Mesenteric fat pad (tissue), 1 donor: ENCODE data around the gene RPSA. TPM values are rescaled to one million over a fixed set of nuclear protein-coding genes. Genes with fewer than 3 reads are reported as not detected.
"Not testable (repeated sequence)": the region's sequence is repeated elsewhere in the genome, so short reads cannot be mapped to it uniquely, and the experiment has no call there.

Source experiments
- DNase-seq: peaks from one replicate; pipeline ENCODE4 v3.0.0-alpha.2; 2020; ENCODE audit warnings: low spot score
- total RNA-seq: library from RNA; stranded (reverse); fragmentation: NEBNext Ultra II Directional; extraction: Animal tissue kit (Norgen Biotek cat#: 25700); gene quantifications from one replicate; pipeline ENCODE4 v1.2.1, GENCODE V29; 2021
- donor health status: DM: yes; HTN: yes; CAD: no.

RPSA gene
- total RNA-seq, 1 donor from 2014 or later = 671 TPM

DNA sequence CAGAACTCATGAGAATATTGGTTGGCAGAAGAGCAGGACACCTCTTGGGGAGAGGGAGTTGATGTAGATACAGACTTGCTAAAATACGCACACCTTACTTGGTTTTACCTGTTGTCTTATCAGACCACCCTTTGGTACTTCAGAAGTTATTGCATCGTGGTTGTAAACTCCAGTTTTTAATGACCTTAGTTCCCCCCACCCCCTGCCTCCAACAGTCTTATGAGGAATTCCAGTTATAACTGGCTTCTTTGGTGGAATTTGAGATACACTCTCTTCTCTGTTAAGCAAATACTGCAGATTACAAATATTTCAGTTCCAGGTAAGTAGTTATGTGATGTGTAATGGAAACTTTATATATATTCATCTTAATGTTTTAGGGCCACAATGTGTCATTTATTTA lies 18.4 kb upstream of the RPSA start:
- DNase-seq = no peak

DNA sequence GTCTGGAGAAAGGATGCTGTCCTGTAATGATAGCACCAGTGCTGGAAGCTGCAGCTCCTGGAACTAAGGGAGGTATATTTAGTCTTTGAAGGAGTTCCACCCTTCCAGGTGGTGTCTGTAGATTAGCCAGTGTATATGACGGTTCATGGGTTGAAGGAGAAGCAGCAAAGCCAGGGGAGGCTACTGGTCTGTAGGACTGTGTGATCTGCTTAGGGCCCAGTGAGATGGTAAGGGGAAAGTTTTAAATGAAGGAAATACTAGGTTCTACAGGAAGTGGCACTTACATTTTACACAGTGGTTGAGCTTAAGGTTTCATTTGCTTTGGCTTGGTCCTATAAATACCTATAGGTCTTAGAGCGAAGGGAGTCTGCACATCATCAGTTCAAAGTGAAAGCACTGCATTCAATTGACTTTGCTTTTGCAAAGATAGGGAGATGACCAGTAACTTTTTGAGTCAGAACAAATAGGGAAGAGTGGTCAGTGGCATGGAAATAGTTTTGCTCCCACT lies 17.7 kb upstream of the RPSA start:
- no peak for DNase-seq

GRCh38 chr3:39390181-39390580 lies 16.3 kb upstream of the RPSA start:
- no peak for DNase-seq

DNA sequence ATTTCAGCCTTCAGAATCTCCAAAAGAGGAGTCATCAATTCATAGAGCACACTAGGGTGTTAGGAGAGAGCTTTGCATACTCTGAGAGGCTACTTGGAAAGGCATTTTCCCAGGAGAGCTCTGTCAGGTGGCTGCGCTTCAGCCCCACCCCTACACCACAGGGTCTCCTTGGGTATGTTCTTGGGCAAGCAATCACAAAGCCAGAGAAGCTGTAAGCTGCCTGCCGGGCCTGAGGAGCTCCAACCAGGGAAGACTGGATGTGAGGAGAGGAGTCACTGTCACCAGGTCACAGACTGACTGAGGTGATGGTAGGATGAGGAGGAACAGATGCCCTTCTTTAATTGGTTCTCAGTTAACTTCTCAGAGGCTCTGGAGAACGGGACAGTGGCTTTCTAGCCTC lies 9.8 kb upstream of the RPSA start:
- no peak for DNase-seq

- no peak for DNase-seq
Observed at GRCh38 chr3:39398700-39399099, 7.8 kb upstream of the RPSA start.

- DNase-seq = no peak
Observed at GRCh38 chr3:39401983-39402382, 4.5 kb upstream of the RPSA start.

- DNase-seq = no peak
Observed at GRCh38 chr3:39404943-39405686, 1.4 kb upstream of the RPSA start.

DNA sequence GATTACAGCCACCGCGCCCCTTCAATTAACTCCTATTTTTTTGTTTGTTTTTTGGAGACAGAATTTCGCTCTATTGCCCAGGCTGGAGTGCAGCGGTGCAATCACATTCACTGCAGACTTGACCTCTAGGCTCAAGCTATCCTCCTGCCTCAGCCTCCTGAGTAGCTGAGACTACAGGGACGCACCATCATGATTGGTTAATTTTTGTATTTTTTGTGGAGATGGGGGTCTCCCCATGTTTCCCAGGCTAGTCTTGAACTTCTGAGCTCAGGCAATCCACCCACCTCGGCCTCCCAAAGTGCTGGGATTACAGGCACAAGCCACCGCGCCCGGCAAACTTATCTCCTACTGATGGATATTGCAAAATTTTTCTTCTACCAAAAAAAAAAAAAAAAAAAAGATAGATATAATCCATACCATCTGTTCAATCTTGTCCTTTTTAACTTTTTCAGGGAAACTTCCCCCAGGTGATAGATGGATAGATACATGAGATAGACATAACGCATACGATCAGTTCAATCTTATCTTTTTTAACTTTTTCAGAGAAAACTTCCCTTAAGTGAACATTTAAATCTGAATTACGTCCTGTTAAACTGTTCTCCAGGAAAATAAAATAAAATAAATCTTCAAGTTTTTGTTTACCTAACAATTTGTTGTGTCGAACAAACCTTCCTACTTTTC lies 693 bp upstream of the RPSA start:
- DNase-seq = no peak

DNA sequence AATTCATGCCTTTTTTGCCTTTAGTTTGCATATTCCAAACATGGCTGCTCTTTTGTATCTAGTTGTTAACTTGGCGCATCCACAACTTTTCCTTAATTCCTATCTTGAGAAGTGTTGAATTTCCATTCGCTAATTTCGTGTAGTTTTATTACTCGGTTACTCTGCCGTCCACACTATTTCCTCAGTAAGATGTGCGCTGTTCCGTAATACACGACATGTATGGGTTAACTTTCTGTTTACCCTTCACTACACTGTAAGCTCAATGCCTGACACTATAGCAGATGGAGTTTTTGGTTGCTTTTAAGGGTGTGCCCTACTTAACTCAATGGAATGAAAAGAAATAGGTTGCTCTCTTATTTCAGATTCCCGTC lies 724 bp downstream of the RPSA start:
- no peak for DNase-seq

DNA sequence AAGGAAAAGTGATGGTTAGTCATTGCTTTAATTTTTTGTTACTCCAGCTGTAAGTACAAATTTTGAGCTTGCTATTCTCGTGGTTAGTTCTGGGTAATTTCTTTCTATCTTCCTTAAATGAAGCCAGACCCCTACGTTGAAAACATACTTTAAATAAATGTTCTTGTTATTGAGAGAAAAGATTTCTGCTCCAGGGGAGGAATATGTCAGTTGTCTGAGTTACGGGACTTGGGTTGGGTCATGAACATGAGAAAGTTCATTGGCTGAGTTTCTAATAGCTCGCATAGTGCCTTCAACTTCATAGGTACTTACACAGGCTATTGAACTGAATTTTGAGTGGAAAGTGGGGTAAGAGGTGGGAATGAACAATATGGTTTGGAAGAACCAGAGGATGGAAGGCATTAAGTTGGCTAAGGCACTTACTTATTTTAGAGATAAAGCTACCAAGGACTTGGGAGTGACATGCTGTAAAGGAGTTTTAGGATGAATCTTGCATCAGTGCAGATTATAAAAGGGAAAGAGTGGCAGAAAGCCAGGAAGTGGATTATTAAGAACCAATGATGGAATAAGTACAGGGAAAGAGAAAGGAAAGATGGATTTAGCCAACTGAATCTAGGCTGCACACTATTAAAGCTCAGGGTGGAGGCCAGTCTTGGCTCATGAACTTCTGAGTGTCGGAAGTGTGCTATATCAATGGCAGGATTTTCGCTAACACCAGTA lies 1.4 kb downstream of the RPSA start:
- no peak for DNase-seq

- DNase-seq = no peak
Observed at GRCh38 chr3:39408493-39409372, 2.2 kb downstream of the RPSA start.

GRCh38 chr3:39409514-39410136 lies 3.1 kb downstream of the RPSA start:
- no peak for DNase-seq

DNA sequence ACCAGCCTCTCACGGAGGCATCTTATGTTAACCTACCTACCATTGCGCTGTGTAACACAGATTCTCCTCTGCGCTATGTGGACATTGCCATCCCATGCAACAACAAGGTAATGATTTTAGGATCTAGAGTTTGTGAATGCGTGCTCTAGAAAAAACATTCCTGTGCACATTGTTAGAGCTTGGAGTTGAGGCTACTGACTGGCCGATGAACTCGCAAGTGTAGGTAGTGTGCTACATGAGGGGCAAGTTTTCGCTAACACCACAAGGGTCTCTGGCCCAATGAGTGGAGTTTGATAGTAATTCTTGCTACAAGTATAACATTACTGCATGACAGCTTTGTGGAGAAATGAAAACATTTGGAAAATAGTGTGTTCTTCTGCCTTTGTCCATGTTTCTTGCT lies 4.4 kb downstream of the RPSA start:
- DNase-seq = no peak

DNA sequence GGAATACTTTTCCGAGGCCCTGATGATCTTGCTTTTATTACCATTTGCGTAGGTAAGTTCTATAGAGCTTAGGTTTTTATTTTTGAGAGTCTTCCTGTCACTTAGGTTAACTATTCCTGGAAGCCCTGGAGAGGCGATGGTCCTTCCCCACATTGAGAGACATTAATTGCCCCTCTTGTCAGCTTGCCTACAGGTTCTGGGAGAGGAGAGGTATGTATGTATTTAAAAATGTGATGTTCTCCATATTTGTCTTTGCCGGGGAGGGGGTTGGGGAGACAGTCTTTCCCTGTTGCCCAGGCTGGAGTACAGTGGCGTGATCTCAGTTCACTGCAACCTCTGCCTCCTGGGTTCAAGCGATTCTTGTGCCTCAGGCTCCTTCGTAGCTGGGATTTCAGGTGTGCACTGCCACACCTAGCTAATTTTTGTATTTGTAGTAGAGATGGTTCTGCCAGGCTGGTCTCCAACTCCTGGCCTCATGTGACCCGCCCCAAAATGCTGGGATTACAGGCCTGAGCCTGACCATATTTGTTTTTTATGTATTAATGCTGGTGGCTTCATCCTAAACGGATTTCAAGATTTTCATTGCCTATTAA lies 6.2 kb downstream of the RPSA start:
- DNase-seq = no peak

- no peak for DNase-seq
Observed at GRCh38 chr3:39413691-39414420, 7.3 kb downstream of the RPSA start.

- no peak for DNase-seq
Observed at GRCh38 chr3:39414421-39414907, 7.9 kb downstream of the RPSA start.

DNA sequence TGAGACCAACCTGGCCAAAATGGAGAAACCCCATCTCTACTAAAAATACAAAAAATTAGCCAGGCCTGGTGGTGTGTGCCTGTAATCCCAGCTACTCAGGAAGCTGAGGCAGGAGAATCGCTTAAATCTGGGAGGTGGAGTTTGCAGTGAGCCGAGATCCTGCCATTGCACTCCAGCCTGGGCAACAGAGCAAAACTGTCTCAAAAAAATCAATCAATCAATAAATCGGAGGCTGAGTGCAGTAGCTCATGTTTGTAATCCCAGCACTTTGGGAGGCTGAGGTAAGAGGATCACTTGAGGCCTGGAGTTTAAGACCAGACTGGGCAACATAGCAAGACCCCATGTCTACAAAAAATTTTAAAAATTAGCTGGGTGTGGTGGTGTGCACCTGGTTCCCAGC lies 8.8 kb downstream of the RPSA start:
- DNase-seq = not testable (repeated sequence)

- no peak for DNase-seq
Observed at GRCh38 chr3:39415983-39416382, 9.5 kb downstream of the RPSA start.

- DNase-seq = not testable (repeated sequence)
Observed at GRCh38 chr3:39416998-39417397, 10.5 kb downstream of the RPSA start.
